Measurements from ENCODE around the gene YWHAE. TPM values are rescaled to one million over a fixed set of nuclear protein-coding genes. Genes with fewer than 3 reads are reported as not detected.
"Not testable (repeated sequence)": the region's sequence is repeated elsewhere in the genome, so short reads cannot be mapped to it uniquely, and the experiment has no call there.

Gene YWHAE
- total RNA-seq, 1 donor: 202 TPM

- H3K4me3 ChIP-seq (ENCODE audit: low read length); H3K27me3 ChIP-seq (ENCODE audit: insufficient read depth, low read length); H3K9me3 ChIP-seq (ENCODE audit: low read depth, low read length); H3K4me1 ChIP-seq (ENCODE audit: insufficient read depth, low read length): not testable (repeated sequence)
Measured at GRCh38 chr17:1307829-1308228, 92.2 kb downstream of the YWHAE start.

DNA sequence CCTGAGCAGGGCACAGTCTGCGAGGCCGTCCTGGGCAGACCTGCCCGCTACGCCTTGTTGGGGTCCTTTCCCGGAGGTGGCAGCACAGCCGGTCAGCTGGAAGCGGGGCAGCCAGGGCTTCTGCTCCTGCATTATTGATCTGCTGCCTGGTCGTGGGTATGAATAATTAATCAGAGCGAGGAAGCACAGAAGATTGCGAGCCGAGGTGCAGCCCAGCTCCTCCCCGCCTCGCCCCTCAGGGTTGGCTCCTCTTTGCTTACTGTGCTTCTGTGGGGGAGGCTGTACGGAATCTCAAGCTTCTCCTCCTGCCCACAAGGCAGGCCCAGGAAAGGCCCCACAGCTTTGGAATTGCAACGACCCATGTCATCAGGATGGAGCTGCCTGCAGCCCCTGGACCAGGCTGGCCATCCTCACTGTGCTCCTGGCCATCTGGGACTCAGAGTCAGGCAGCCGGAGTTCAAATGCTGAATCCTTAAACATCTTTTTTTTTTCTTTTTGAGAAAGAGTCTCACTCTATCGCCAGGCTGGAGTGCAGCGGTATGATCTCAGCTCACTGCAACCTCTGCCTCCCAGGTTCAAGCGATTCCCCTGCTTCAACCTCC is 95.0 kb downstream of the YWHAE start:
- no peaks in the 10 kb centered on the region for H3K4me1 ChIP-seq (ENCODE audit: insufficient read depth, low read length)
- no peak overlapping the region for H3K4me3 ChIP-seq (ENCODE audit: low read length)
- no peaks in the 10 kb centered on the region for H3K9me3 ChIP-seq (ENCODE audit: low read depth, low read length)
- H3K27me3 ChIP-seq (ENCODE audit: insufficient read depth, low read length): no peaks in the 10 kb centered on the region

- no peaks in the 10 kb centered on the region for H3K4me1 ChIP-seq (ENCODE audit: insufficient read depth, low read length)
- no peaks in the 10 kb centered on the region for H3K27me3 ChIP-seq (ENCODE audit: insufficient read depth, low read length)
- no peak overlapping the region for H3K4me3 ChIP-seq (ENCODE audit: low read length)
- H3K9me3 ChIP-seq (ENCODE audit: low read depth, low read length): no peaks in the 10 kb centered on the region
Measured at GRCh38 chr17:1304522-1304921, 95.5 kb downstream of the YWHAE start.

DNA sequence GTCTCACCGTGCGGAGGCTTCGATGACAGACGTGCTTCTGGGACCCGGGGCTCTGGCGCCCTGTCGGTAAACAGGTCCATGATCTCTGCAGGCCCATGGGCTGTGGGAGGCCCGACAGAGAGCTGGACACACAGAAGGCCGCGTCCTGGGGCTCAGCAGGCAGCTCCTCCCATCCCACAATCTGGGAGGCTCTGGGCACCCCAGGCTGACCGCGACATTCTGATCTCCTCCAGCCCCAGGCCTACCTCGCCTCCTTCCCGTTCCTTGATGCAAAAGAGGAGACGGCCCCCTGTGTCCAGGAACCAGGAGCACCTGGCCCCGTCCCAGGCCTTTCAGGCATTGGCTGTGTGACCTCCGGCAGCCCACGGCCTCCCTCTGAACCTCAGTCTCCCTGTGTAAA is 97.3 kb downstream of the YWHAE start:
- peaks cover 14% of the 10 kb centered on the region for H3K4me1 ChIP-seq (ENCODE audit: insufficient read depth, low read length)
- peaks cover 6% of the 10 kb centered on the region for H3K27me3 ChIP-seq (ENCODE audit: insufficient read depth, low read length)
- H3K9me3 ChIP-seq (ENCODE audit: low read depth, low read length): no peaks in the 10 kb centered on the region
- H3K4me3 ChIP-seq (ENCODE audit: low read length): no peak overlapping the region

DNA sequence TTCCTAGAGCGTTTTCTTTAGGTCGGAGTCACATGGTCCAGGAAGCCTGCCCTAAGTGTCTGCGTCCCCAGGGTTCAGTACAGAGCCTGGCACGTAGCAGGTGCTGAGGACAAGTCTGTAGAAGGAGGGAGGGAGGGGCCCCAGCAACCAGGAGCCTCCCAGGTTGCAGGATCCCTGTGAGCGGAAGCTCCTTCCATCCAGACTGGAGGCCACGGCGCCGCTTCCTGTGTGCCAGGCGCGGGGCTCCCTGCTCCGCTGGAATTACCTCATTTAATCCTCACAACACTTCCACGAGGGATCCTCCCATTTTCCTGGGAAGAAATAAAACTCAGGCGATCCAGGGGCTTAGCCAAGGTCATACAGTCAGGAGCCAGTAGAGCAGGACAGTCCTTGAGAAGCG is 98.5 kb downstream of the YWHAE start:
- Histone ChIP-seq H3K27me3 (ENCODE audit: insufficient read depth, low read length) (peaks cover 6% of the 10 kb centered on the region), H3K9me3 (ENCODE audit: low read depth, low read length) (no peaks in the 10 kb centered on the region), H3K4me3 (ENCODE audit: low read length) (no peak overlapping the region), H3K4me1 (ENCODE audit: insufficient read depth, low read length) (peaks cover 14% of the 10 kb centered on the region)

GRCh38 chr17:1300371-1300905 is 99.6 kb downstream of the YWHAE start:
- Histone ChIP-seq H3K27me3 (ENCODE audit: insufficient read depth, low read length) (peaks cover 6% of the 10 kb centered on the region), H3K9me3 (ENCODE audit: low read depth, low read length) (no peaks in the 10 kb centered on the region), H3K4me1 (ENCODE audit: insufficient read depth, low read length) (peaks cover 23% of the 10 kb centered on the region), H3K4me3 (ENCODE audit: low read length) (no peak overlapping the region)

- Histone ChIP-seq H3K9me3 (ENCODE audit: low read depth, low read length) (no peaks in the 10 kb centered on the region), H3K4me3 (ENCODE audit: low read length) (no peak overlapping the region), H3K4me1 (ENCODE audit: insufficient read depth, low read length) (peaks cover 30% of the 10 kb centered on the region), H3K27me3 (ENCODE audit: insufficient read depth, low read length) (peaks cover 6% of the 10 kb centered on the region)
Measured at GRCh38 chr17:1299552-1300370, 100.3 kb downstream of the YWHAE start.

- Histone ChIP-seq H3K4me3 (ENCODE audit: low read length) (no peak overlapping the region), H3K27me3 (ENCODE audit: insufficient read depth, low read length) (peaks cover 6% of the 10 kb centered on the region), H3K4me1 (ENCODE audit: insufficient read depth, low read length) (peaks cover 41% of the 10 kb centered on the region), H3K9me3 (ENCODE audit: low read depth, low read length) (no peaks in the 10 kb centered on the region)
Measured at GRCh38 chr17:1298606-1299005, 101.4 kb downstream of the YWHAE start.

Other genes with a start within 250 kb of the YWHAE start
- gene ABR, start 220.2 kb downstream of the YWHAE start, total RNA-seq: 112 TPM
- gene BHLHA9, start 129.8 kb downstream of the YWHAE start, total RNA-seq: not detected
- gene TRARG1, start 120.6 kb downstream of the YWHAE start, total RNA-seq: not detected
- gene CRK, start 56.0 kb upstream of the YWHAE start, total RNA-seq: 20.0 TPM
- 12.1 TPM for gene MYO1C, start 92.5 kb upstream of the YWHAE start, total RNA-seq
- gene INPP5K, start 116.4 kb upstream of the YWHAE start, total RNA-seq: 102 TPM
- gene PITPNA, start 162.6 kb upstream of the YWHAE start, total RNA-seq: 16.8 TPM
- 88.4 TPM for gene SLC43A2, start 228.6 kb upstream of the YWHAE start, total RNA-seq
- gene SCARF1, start 245.5 kb upstream of the YWHAE start, total RNA-seq: 4.6 TPM
- gene RILP, start 249.6 kb upstream of the YWHAE start, total RNA-seq: 6.7 TPM